HepG2 (cell line): ENCODE measurements around the gene IL18RAP. TPM values are rescaled to one million over a fixed set of nuclear protein-coding genes. Genes with fewer than 3 reads are reported as not detected.

ENCODE experiments used
- ATAC-seq: fragments of 200-7000 bp; cut with Tn5 transposase; 3 replicates; pipeline ENCODE4 v1.9.1; 2020; ENCODE audit warnings: mild to moderate bottlenecking, moderate library complexity
- BruUV-seq: library from RNA; stranded (reverse); fragments of 400-500 nt; replicated peaks from 2 replicates; lab custom pipeline; 2021; lab: Mats Ljungman, UMichigan
- CTCF ChIA-PET: fragments of 300-600 bp; formaldehyde crosslinking; extraction: SDS; loops from one replicate; lab custom pipeline; 2021; ENCODE audit warnings: low total read pairs, inconsistent platforms, low intra/inter-chr PET ratio; lab: Yijun Ruan, JAX
- POLR2A ChIA-PET: fragments of 350-600 bp; sonication (Branson Sonifier 250); formaldehyde crosslinking; loops from one replicate; lab custom pipeline; 2020; ENCODE audit warnings: antibody characterized with exemption, inconsistent platforms; lab: Yijun Ruan, JAX
- DNase-seq: peaks from one replicate; pipeline ENCODE4 v3.0.0-alpha.2; 2015; ENCODE audit warnings: low spot score
- FAIRE-seq: peaks from 3 replicates; lab custom pipeline; 2011; peaks lifted over from hg19 to GRCh38; lab: Jason Lieb, UNC
- H2AFZ ChIP-seq: one replicate; pipeline ENCODE4 v1.6.1; 2011; ENCODE audit warnings: low read length, inconsistent platforms
- H3K27ac ChIP-seq: fragments of 300-600 bp; 3 replicates; pipeline ENCODE4 v1.8.0; 2011; ENCODE audit warnings: mixed run types, mild to moderate bottlenecking, mixed read lengths, low read length, inconsistent platforms; ENCODE audit not compliant: insufficient read depth; ENCODE audit errors: extremely low read length
- H3K27me3 ChIP-seq, 2 experiments: fragments of 200-600 bp in 1 of 2; 2 replicates in 1 of 2; 3 replicates in 1 of 2; pipeline versions ENCODE4 v1.6.0 to v1.8.0; 2011; ENCODE audit warnings: low read length in 2 of 2, mild to moderate bottlenecking in 2 of 2, moderate library complexity in 2 of 2, inconsistent platforms in 1 of 2; ENCODE audit not compliant: insufficient read depth in 2 of 2, control insufficient read depth in 1 of 2
- H3K36me3 ChIP-seq, 2 experiments: fragments of 200-600 bp in 1 of 2; replicated peaks in 1 of 2; 2 replicates in 1 of 2; 3 replicates in 1 of 2; pipeline versions ENCODE4 v1.5.1 to v1.8.0; 2011; ENCODE audit warnings: low read length in 2 of 2, inconsistent platforms in 1 of 2; ENCODE audit not compliant: insufficient read depth in 2 of 2, control insufficient read depth in 1 of 2
- H3K4me1 ChIP-seq: 2 replicates; pipeline ENCODE4 v1.5.1; 2012; ENCODE audit warnings: low read length, inconsistent platforms; ENCODE audit not compliant: insufficient read depth
- H3K4me2 ChIP-seq: 2 replicates; pipeline ENCODE4 v1.6.0; 2011; ENCODE audit warnings: low read depth, low read length, inconsistent platforms
- H3K4me3 ChIP-seq, 3 experiments: fragments of 200-600 bp in 1 of 3; sonication (generic), shearing (Covaris generic) in 1 of 3; replicated peaks in 1 of 3; 2 replicates each; pipeline ENCODE4 v1.5.1; 2011 to 2016; ENCODE audit warnings: low read length in 3 of 3, inconsistent platforms in 2 of 3, low read depth in 2 of 3, mild to moderate bottlenecking in 2 of 3, control low read depth in 1 of 3, mixed read lengths in 1 of 3; ENCODE audit not compliant: insufficient read depth in 1 of 3
- H3K79me2 ChIP-seq: one replicate; pipeline ENCODE4 v1.6.1; 2011; ENCODE audit warnings: low read length, inconsistent platforms; ENCODE audit not compliant: insufficient read depth
- H3K9ac ChIP-seq: 2 replicates; pipeline ENCODE4 v1.6.0; 2011; ENCODE audit warnings: mild to moderate bottlenecking, low read depth, low read length, inconsistent platforms; ENCODE audit not compliant: insufficient read depth
- H3K9me3 ChIP-seq: 2 replicates; pipeline ENCODE4 v1.5.1; 2012; ENCODE audit warnings: mild to moderate bottlenecking, low read length
- H4K20me1 ChIP-seq: 2 replicates; pipeline ENCODE4 v1.6.0; 2011; ENCODE audit warnings: inconsistent platforms, mild to moderate bottlenecking, low read length, moderate library complexity; ENCODE audit not compliant: insufficient read depth
- CHCHD3 ChIP-seq: sonication (generic); formaldehyde crosslinking; IDR thresholded peaks from 2 replicates; pipeline ENCODE4 v1.8.0; 2022; ENCODE audit warnings: mild to moderate bottlenecking, missing genetic modification reagents, moderate library complexity
- HNF1A ChIP-seq, 2 experiments: sonication (generic) in 1 of 2; formaldehyde crosslinking in 1 of 2; IDR thresholded peaks; 2 replicates each; pipeline versions ENCODE4 v1.4.0 to v1.6.1; 2016 to 2020; ENCODE audit warnings: borderline replicate concordance in 1 of 2, low read depth in 1 of 2, mild to moderate bottlenecking in 1 of 2, missing genetic modification reagents in 1 of 2
- NFIC ChIP-seq: IDR thresholded peaks from 2 replicates; pipeline ENCODE4 v1.6.1; 2012; ENCODE audit warnings: mild to moderate bottlenecking, low read length, inconsistent platforms
- PAX8 ChIP-seq: sonication (generic); formaldehyde crosslinking; IDR thresholded peaks from 2 replicates; pipeline ENCODE4 v1.8.0; 2022; ENCODE audit warnings: mild to moderate bottlenecking, missing genetic modification reagents, borderline replicate concordance
- SKI ChIP-seq: fragments of 450-650 bp; IDR thresholded peaks from one replicate; pipeline ENCODE4 v1.6.1; 2018; ENCODE audit warnings: mild to moderate bottlenecking; ENCODE audit not compliant: partially characterized antibody
- SP1 ChIP-seq, 2 experiments: fragments of 450-650 bp in 1 of 2; sonication (generic) in 1 of 2; formaldehyde crosslinking in 1 of 2; IDR thresholded peaks; 2 replicates each; pipeline versions ENCODE4 v1.4.0 to v1.6.1; 2016 to 2020; ENCODE audit warnings: missing genetic modification reagents in 1 of 2
- ZFP37 ChIP-seq: sonication (generic); formaldehyde crosslinking; IDR thresholded peaks from 2 replicates; pipeline ENCODE4 v1.4.0; 2020; ENCODE audit warnings: missing genetic modification reagents, borderline replicate concordance
- ZKSCAN1 ChIP-seq: fragments of 150-350 bp; IDR thresholded peaks from 2 replicates; pipeline ENCODE4 v1.6.1; 2014; ENCODE audit warnings: low read length
- ZNF264 ChIP-seq: sonication (generic); formaldehyde crosslinking; IDR thresholded peaks from 2 replicates; pipeline ENCODE4 v1.4.0; 2020; ENCODE audit warnings: missing genetic modification reagents
- ZNF34 ChIP-seq: sonication (generic); formaldehyde crosslinking; IDR thresholded peaks from 2 replicates; pipeline ENCODE4 v1.4.0; 2020; ENCODE audit warnings: mild to moderate bottlenecking, missing genetic modification reagents, borderline replicate concordance
- ZNF414 ChIP-seq: sonication (generic); formaldehyde crosslinking; IDR thresholded peaks from 2 replicates; pipeline ENCODE4 v1.5.0; 2020; ENCODE audit warnings: missing genetic modification reagents
- ZNF577 ChIP-seq: sonication (generic); formaldehyde crosslinking; IDR thresholded peaks from 2 replicates; pipeline ENCODE4 v1.4.0; 2020; ENCODE audit warnings: mild to moderate bottlenecking, low read depth, missing genetic modification reagents, borderline replicate concordance
- ZNF766 ChIP-seq: sonication (generic); formaldehyde crosslinking; IDR thresholded peaks from 2 replicates; pipeline ENCODE4 v1.5.0; 2020; ENCODE audit warnings: missing genetic modification reagents, borderline replicate concordance
- ZNF773 ChIP-seq: sonication (generic); formaldehyde crosslinking; IDR thresholded peaks from 2 replicates; pipeline ENCODE4 v1.4.0; 2020; ENCODE audit warnings: missing genetic modification reagents, borderline replicate concordance
- ZNF775 ChIP-seq: sonication (generic); formaldehyde crosslinking; IDR thresholded peaks from 2 replicates; pipeline ENCODE4 v1.4.0; 2020; ENCODE audit warnings: missing genetic modification reagents, mild to moderate bottlenecking, moderate library complexity, borderline replicate concordance
- ZSCAN9 ChIP-seq: IDR thresholded peaks from 2 replicates; pipeline ENCODE4 v1.6.1; 2016; ENCODE audit warnings: borderline replicate concordance
- WGBS: methylation state at CpG from one replicate; pipeline ENCODE4 v1.1.6; 2017; ENCODE audit warnings: low lambda C conversion rate; 5-methylcytosine and 5-hydroxymethylcytosine counted together
- in situ Hi-C: cut with HindIII; loops from 2 replicates; pipeline ENCODE4 v1.10.0; 2017; ENCODE audit warnings: low pct_unique_long_range_greater_than_20kb; ENCODE audit not compliant: extremely low pct_ligation_motif_present
- intact Hi-C: fragments of 100-400 bp; cut with micrococcal nuclease; formaldehyde crosslinking; loops from one replicate; pipeline ENCODE4 v1.10.0; 2022; ENCODE audit not compliant: unreplicated experiment
- polyA plus RNA-seq, 8 experiments: library from polyadenylated mRNA; depleted of rRNA in 3 of 8; stranded (reverse) in 7 of 8; unstranded in 1 of 8; fragments of >200 nt; fragmentation: Illumina TruSeq in 4 of 8; extraction: Trizol in 4 of 8; gene quantifications; 2 replicates each; pipeline versions ENCODE4 v1.2.1 to v1.2.3, GENCODE V29; 2011 to 2016; ENCODE audit warnings: low read depth in 4 of 8, missing spikeins in 1 of 8, mixed read lengths in 1 of 8; ENCODE audit not compliant: insufficient read depth in 1 of 8
- total RNA-seq, 5 experiments: library from RNA; depleted of rRNA; stranded (reverse); fragments of >200 nt; fragmentation: Illumina TruSeq; extraction: Trizol; gene quantifications; 2 replicates each; pipeline ENCODE4 v1.2.3, GENCODE V29; 2016; ENCODE audit warnings: low read depth in 1 of 5

IL18RAP gene
- total and polyA plus RNA-seq, 2 of the 13 experiments (the other 11 are each of a cell fraction or from before 2014, with no cell fraction given): 0.05 TPM; not detected in 1

DNA sequence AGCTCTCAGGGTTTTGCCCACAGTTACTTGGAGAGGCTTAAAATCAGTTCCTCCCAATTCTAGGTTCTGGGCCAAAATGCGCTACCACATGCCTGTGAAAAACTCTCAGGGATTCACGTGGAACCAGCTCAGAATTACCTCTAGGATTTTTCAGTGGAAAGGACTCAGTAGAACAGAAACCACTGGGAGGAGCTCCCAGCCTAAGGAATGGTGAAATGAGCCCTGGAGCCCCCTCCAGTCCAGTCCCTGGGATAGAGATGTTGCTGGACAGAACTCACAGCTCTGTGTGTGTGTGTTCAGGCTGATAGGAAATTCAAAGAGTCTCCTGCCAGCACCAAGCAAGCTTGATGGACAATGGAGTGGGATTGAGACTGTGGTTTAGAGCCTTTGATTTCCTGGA lies 29.0 kb downstream of the IL18RAP start:
- DNase-seq: no peak
- BruUV-seq: no TSS peak
- in situ Hi-C loops: loop anchor here (5.0 kb wide), 1 partner anchor 445 kb away; no protein-coding TSS in a partner anchor
- Histone ChIP-seq H3K27me3 (peaks cover 0 to 2% of the 10 kb centered on the region in 2 experiments; a peak in 1 of 5 replicates), H3K36me3 (no peaks in the 10 kb centered on the region), H2AFZ (no peak overlapping the region), H4K20me1 (no peaks in the 10 kb centered on the region), H3K79me2 (no peaks in the 10 kb centered on the region), H3K4me2 (no peak overlapping the region), H3K9me3 (no peaks in the 10 kb centered on the region), H3K4me1 (no peaks in the 10 kb centered on the region), H3K9ac (no peak overlapping the region), H3K4me3 (no peak overlapping the region), H3K27ac (no peak overlapping the region)
- CTCF ChIA-PET: no interaction called here
- POLR2A ChIA-PET: no interaction called here
- no peak for FAIRE-seq
- TF ChIP-seq NFIC (no peak), SP1 (IDR thresholded peaks at IDR 0.05) (no peak), SP1 (CRISPR knock-in tag; IDR thresholded peaks at IDR 0.05) (no peak), ZNF414 (no peak), PAX8 (no peak), CHCHD3 (CRISPR knock-in tag) (no peak), ZNF775 (CRISPR knock-in tag) (no peak), ZKSCAN1 (no peak), HNF1A (IDR thresholded peaks at IDR 0.05; ENCODE audit: low read depth) (no peak), HNF1A (CRISPR knock-in tag; IDR thresholded peaks at IDR 0.05; ENCODE audit: borderline replicate concordance) (no peak), SKI (no peak), ZNF577 (CRISPR knock-in tag) (no peak), ZFP37 (CRISPR knock-in tag) (no peak), ZNF773 (CRISPR knock-in tag) (no peak), ZNF766 (CRISPR knock-in tag) (no peak), ZNF34 (CRISPR knock-in tag) (no peak), ZSCAN9 (no peak), ZNF264 (CRISPR knock-in tag) (no peak)
- WGBS: 46% methylated on average over 2 of the region's 2 CpGs
- no peak for ATAC-seq
- intact Hi-C loops: loop anchor here (5.0 kb wide), 1 partner anchor 570 kb away; no protein-coding TSS in a partner anchor
